Mucosa of rectum (tissue), 2 donors: ENCODE results near the gene DKKL1.

Experiments used
- H3K27ac ChIP-seq, 2 donors: one replicate each; pipeline ENCODE4 v1.7.0; 2013; ENCODE audit warnings: inconsistent platforms in 2 of 2, low read depth in 2 of 2, low read length in 2 of 2
- H3K27me3 ChIP-seq, 2 donors: one replicate each; pipeline ENCODE4 v1.7.0; 2013; ENCODE audit warnings: low read length in 2 of 2; ENCODE audit not compliant: control insufficient read depth in 2 of 2, insufficient read depth in 2 of 2
- H3K36me3 ChIP-seq, 2 donors: one replicate each; pipeline ENCODE4 v1.7.0; 2013; ENCODE audit warnings: low read length in 2 of 2; ENCODE audit not compliant: control insufficient read depth in 2 of 2, insufficient read depth in 2 of 2
- H3K4me1 ChIP-seq, 2 donors: one replicate each; pipeline ENCODE4 v1.7.0; 2013; ENCODE audit warnings: low read length in 2 of 2, mild to moderate bottlenecking in 1 of 2; ENCODE audit not compliant: control insufficient read depth in 2 of 2, insufficient read depth in 2 of 2
- H3K4me3 ChIP-seq, 2 donors: one replicate each; pipeline ENCODE4 v1.7.0; 2013; ENCODE audit warnings: low read length in 2 of 2
- H3K9ac ChIP-seq, 2 donors: one replicate each; pipeline ENCODE4 v1.7.0; 2013; ENCODE audit warnings: low read length in 2 of 2, low read depth in 1 of 2, mild to moderate bottlenecking in 1 of 2
- H3K9me3 ChIP-seq, 2 donors: one replicate each; pipeline ENCODE4 v1.7.0; 2013; ENCODE audit warnings: low read length in 2 of 2; ENCODE audit not compliant: control insufficient read depth in 2 of 2
- donor health status: healthy.
- donor health status: Normal muscosa, but diverticular disease.

The DKKL1 gene

GRCh38 chr19:49338023-49338677, 25.5 kb upstream of the DKKL1 start:
- peak overlapping the region; percentile 41 to 46 for H3K4me3 ChIP-seq
- peaks cover 0 to 5% of the 10 kb centered on the region in 2 donors for H3K36me3 ChIP-seq
- no peak overlapping the region for H3K27ac ChIP-seq
- H3K27me3 ChIP-seq, result no peaks in the 10 kb centered on the region
- H3K9ac ChIP-seq, result no peak overlapping the region
- peaks cover 4 to 18% of the 10 kb centered on the region in 2 donors for H3K4me1 ChIP-seq
- no peaks in the 10 kb centered on the region for H3K9me3 ChIP-seq

- H3K27ac ChIP-seq, result peak overlapping the region; percentile 63 to 82
- peak overlapping the region in 1 of 2 donors; percentile 50 for H3K9ac ChIP-seq
- H3K4me1 ChIP-seq, result peaks cover 4 to 18% of the 10 kb centered on the region in 2 donors
- H3K4me3 ChIP-seq, result peak overlapping the region; percentile 51 to 68
- H3K36me3 ChIP-seq, result peaks cover 0 to 5% of the 10 kb centered on the region in 2 donors
- H3K27me3 ChIP-seq, result no peaks in the 10 kb centered on the region
- H3K9me3 ChIP-seq, result no peaks in the 10 kb centered on the region
These were observed 24.9 kb upstream of the DKKL1 start for GRCh38 chr19:49338691-49339300.

- peaks cover 4 to 18% of the 10 kb centered on the region in 2 donors for H3K4me1 ChIP-seq
- H3K4me3 ChIP-seq, result peak overlapping the region; percentile 51 to 68
- no peaks in the 10 kb centered on the region for H3K9me3 ChIP-seq
- no peaks in the 10 kb centered on the region for H3K27me3 ChIP-seq
- peaks cover under 1 to 5% of the 10 kb centered on the region in 2 donors for H3K36me3 ChIP-seq
- peak overlapping the region in 1 of 2 donors; percentile 50 for H3K9ac ChIP-seq
- H3K27ac ChIP-seq, result peak overlapping the region; percentile 63 to 82
These were observed 24.2 kb upstream of the DKKL1 start for GRCh38 chr19:49339301-49340068.

- Histone ChIP-seq H3K9ac (peak overlapping the region in 1 of 2 donors; percentile 50), H3K27ac (peak overlapping the region; percentile 63 to 82), H3K27me3 (no peaks in the 10 kb centered on the region), H3K9me3 (no peaks in the 10 kb centered on the region), H3K36me3 (peaks cover 3 to 5% of the 10 kb centered on the region in 2 donors), H3K4me1 (peaks cover 4 to 18% of the 10 kb centered on the region in 2 donors), H3K4me3 (peak overlapping the region; percentile 51 to 65)
These were observed 23.4 kb upstream of the DKKL1 start for GRCh38 chr19:49340069-49340864.

GRCh38 chr19:49340865-49341718, 22.6 kb upstream of the DKKL1 start:
- Histone ChIP-seq H3K36me3 (peaks cover 3 to 5% of the 10 kb centered on the region in 2 donors), H3K9me3 (no peaks in the 10 kb centered on the region), H3K4me1 (peaks cover 4 to 18% of the 10 kb centered on the region in 2 donors), H3K9ac (no peak overlapping the region), H3K4me3 (no peak overlapping the region), H3K27me3 (no peaks in the 10 kb centered on the region), H3K27ac (no peak overlapping the region)

- peaks cover 5 to 8% of the 10 kb centered on the region in 2 donors for H3K36me3 ChIP-seq
- H3K9ac ChIP-seq, result no peak overlapping the region
- peaks cover 4 to 18% of the 10 kb centered on the region in 2 donors for H3K4me1 ChIP-seq
- H3K27ac ChIP-seq, result no peak overlapping the region
- H3K9me3 ChIP-seq, result no peaks in the 10 kb centered on the region
- no peaks in the 10 kb centered on the region for H3K27me3 ChIP-seq
- H3K4me3 ChIP-seq, result no peak overlapping the region
These were observed 21.4 kb upstream of the DKKL1 start for GRCh38 chr19:49342291-49342721.

GRCh38 chr19:49343123-49343522, 20.6 kb upstream of the DKKL1 start:
- H3K9me3 ChIP-seq, result no peaks in the 10 kb centered on the region
- H3K4me1 ChIP-seq, result peaks cover 4 to 18% of the 10 kb centered on the region in 2 donors
- H3K9ac ChIP-seq, result no peak overlapping the region
- no peaks in the 10 kb centered on the region for H3K27me3 ChIP-seq
- peaks cover 5 to 8% of the 10 kb centered on the region in 2 donors for H3K36me3 ChIP-seq
- H3K4me3 ChIP-seq, result no peak overlapping the region
- H3K27ac ChIP-seq, result no peak overlapping the region

- H3K27ac ChIP-seq, result no peak overlapping the region
- no peak overlapping the region for H3K4me3 ChIP-seq
- H3K4me1 ChIP-seq, result peaks cover 2 to 4% of the 10 kb centered on the region in 2 donors
- no peak overlapping the region for H3K9ac ChIP-seq
- H3K27me3 ChIP-seq, result no peaks in the 10 kb centered on the region
- no peaks in the 10 kb centered on the region for H3K9me3 ChIP-seq
- H3K36me3 ChIP-seq, result peaks cover 5 to 8% of the 10 kb centered on the region in 2 donors
These were observed 18.9 kb upstream of the DKKL1 start for GRCh38 chr19:49344505-49345423.
